OCI-LY3 (cell line): ENCODE measurements around the gene ALDH3B2.

Experiments used
- CTCF ChIP-seq: fragments of 200-600, 300-600 bp; sonication (generic); IDR thresholded peaks from 2 replicates; pipeline ENCODE4 v1.5.1; 2014; ENCODE audit warnings: antibody characterized with exemption, low read length, low read depth
- EZH2phosphoT487 ChIP-seq: fragments of 200-600 bp; shearing (Covaris generic); IDR thresholded peaks from 2 replicates; pipeline ENCODE4 v1.6.1; 2018; ENCODE audit warnings: antibody characterized with exemption, mixed run types, low read depth

GRCh38 chr11:67662835-67663531 lies 11.4 kb downstream of the ALDH3B2 start:
- TF ChIP-seq CTCF, result no peak
- no peak for TF ChIP-seq EZH2phosphoT487
